Suprapubic skin (tissue), 4 donors: ENCODE data around the gene GIT1.

Experiments
- CTCF ChIP-seq, 2 donors: fragments of 200-600 bp in 1 of 2; fragments of 450-650 bp in 1 of 2; sonication (generic) in 1 of 2; IDR thresholded peaks; one replicate each; pipeline ENCODE4 v1.5.1; 2016 to 2019; ENCODE audit warnings: antibody characterized with exemption in 2 of 2, mild to moderate bottlenecking in 1 of 2, moderate library complexity in 1 of 2
- EP300 ChIP-seq: sonication (generic); formaldehyde crosslinking; IDR thresholded peaks from one replicate; pipeline ENCODE4 v1.6.1; 2017; ENCODE audit warnings: antibody characterized with exemption
- POLR2A ChIP-seq, 2 donors: fragments of 450-650 bp; IDR thresholded peaks; one replicate each; pipeline ENCODE4 v1.6.1; 2017; ENCODE audit warnings: antibody characterized with exemption in 2 of 2, mild to moderate bottlenecking in 2 of 2, moderate library complexity in 2 of 2
- POLR2AphosphoS5 ChIP-seq, 3 donors: sonication (generic); formaldehyde crosslinking; IDR thresholded peaks; one replicate each; pipeline ENCODE4 v1.6.1; 2017; ENCODE audit warnings: antibody characterized with exemption in 3 of 3

GRCh38 chr17:29585080-29585751 is 4.2 kb downstream of the GIT1 start:
- TF ChIP-seq CTCF (IDR thresholded peaks at IDR 0.05) (no peak), POLR2A (IDR thresholded peaks at IDR 0.05) (no peak), EP300 (no peak), POLR2AphosphoS5 (IDR thresholded peaks at IDR 0.05) (peak in 1 of 3 donors; percentile 9)
